ENCODE results near the gene SGCE.

DNA sequence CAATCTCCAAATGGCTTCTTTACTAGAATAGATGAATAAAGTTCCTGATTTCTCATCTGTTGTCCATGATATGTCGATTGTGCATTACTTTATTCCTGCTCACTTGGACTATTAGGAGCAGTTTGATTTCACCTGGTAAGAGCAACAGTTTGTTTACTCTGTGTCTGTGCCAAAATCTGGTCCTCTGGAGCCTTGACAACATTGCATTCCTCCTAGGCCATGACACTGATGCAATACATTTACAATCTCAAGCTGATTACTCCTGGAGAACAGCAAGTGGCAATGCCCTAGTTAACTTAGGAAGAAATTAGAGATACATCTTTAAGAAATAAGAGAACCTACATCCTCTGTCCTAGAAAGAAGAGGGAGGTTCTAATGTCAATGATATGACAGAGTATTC, 71.8 kb downstream of the SGCE start:
- TF ChIP-seq, protein P1, sequence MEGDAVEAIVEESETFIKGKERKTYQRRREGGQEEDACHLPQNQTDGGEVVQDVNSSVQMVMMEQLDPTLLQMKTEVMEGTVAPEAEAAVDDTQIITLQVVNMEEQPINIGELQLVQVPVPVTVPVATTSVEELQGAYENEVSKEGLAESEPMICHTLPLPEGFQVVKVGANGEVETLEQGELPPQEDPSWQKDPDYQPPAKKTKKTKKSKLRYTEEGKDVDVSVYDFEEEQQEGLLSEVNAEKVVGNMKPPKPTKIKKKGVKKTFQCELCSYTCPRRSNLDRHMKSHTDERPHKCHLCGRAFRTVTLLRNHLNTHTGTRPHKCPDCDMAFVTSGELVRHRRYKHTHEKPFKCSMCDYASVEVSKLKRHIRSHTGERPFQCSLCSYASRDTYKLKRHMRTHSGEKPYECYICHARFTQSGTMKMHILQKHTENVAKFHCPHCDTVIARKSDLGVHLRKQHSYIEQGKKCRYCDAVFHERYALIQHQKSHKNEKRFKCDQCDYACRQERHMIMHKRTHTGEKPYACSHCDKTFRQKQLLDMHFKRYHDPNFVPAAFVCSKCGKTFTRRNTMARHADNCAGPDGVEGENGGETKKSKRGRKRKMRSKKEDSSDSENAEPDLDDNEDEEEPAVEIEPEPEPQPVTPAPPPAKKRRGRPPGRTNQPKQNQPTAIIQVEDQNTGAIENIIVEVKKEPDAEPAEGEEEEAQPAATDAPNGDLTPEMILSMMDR (conservative IDR thresholded peaks at IDR 0.05; ENCODE audit: low read length) = no peak
- no peak for TF ChIP-seq EZH2phosphoT487 (IDR thresholded peaks at IDR 0.05; ENCODE audit: borderline replicate concordance)

Data from Loucy (cell line).